Kidney (tissue), 14 donors: ENCODE results near the gene CALN1. TPM values are rescaled to one million over a fixed set of nuclear protein-coding genes. Genes with fewer than 3 reads are reported as not detected.

Source experiments
- DNase-seq, 5 donors: peaks; one replicate each; pipeline ENCODE4 v3.0.0-alpha.2; 2013 to 2020
- FAIRE-seq: peaks from 2 replicates; lab custom pipeline; 2012; peaks lifted over from hg19 to GRCh38; lab: Jason Lieb, UNC
- H3K27ac ChIP-seq, 2 donors: one replicate each; pipeline ENCODE4 v1.7.0; 2013; ENCODE audit warnings: low read depth in 2 of 2, low read length in 2 of 2, inconsistent platforms in 1 of 2
- H3K27me3 ChIP-seq: one replicate; pipeline ENCODE4 v1.7.1; 2013; ENCODE audit warnings: low read length, inconsistent platforms; ENCODE audit not compliant: control insufficient read depth, insufficient read depth
- H3K36me3 ChIP-seq, 3 donors: one replicate each; pipeline versions ENCODE4 v1.7.0 to v1.7.1; 2013; ENCODE audit warnings: low read length in 3 of 3, control low read depth in 1 of 3, inconsistent platforms in 1 of 3; ENCODE audit not compliant: insufficient read depth in 3 of 3, control insufficient read depth in 2 of 3
- H3K4me1 ChIP-seq, 3 donors: one replicate each; pipeline versions ENCODE4 v1.7.0 to v1.7.1; 2013; ENCODE audit warnings: low read length in 3 of 3, inconsistent platforms in 1 of 3, low read depth in 1 of 3; ENCODE audit not compliant: control insufficient read depth in 2 of 3, insufficient read depth in 2 of 3
- H3K4me3 ChIP-seq, 3 donors: one replicate each; pipeline versions ENCODE4 v1.7.0 to v1.8.1; 2013; ENCODE audit warnings: low read length in 3 of 3, control low read depth in 1 of 3, inconsistent platforms in 1 of 3
- H3K9ac ChIP-seq, 3 donors: one replicate each; pipeline versions ENCODE4 v1.7.0 to v1.7.1; 2013; ENCODE audit warnings: low read length in 3 of 3, control low read depth in 1 of 3, inconsistent platforms in 1 of 3
- H3K9me3 ChIP-seq, 3 donors: one replicate each; pipeline versions ENCODE4 v1.7.0 to v1.7.1; 2013; ENCODE audit warnings: low read length in 3 of 3, control low read depth in 1 of 3, inconsistent platforms in 1 of 3; ENCODE audit not compliant: control insufficient read depth in 2 of 3, insufficient read depth in 1 of 3
- CTCF ChIP-seq: IDR thresholded peaks from 3 replicates; pipeline ENCODE4 v1.5.1; 2012; ENCODE audit warnings: mild to moderate bottlenecking, moderate library complexity, borderline replicate concordance; ENCODE audit not compliant: insufficient read depth; ENCODE audit errors: extremely low read depth
- intact Hi-C: fragments of 100-400 bp; cut with DNase I; formaldehyde crosslinking; loops from one replicate; pipeline ENCODE4 v1.11.1; 2022
- polyA plus RNA-seq: library from polyadenylated mRNA; stranded (reverse); fragments of 350-450 nt; fragmentation: Illumina TruSeq; extraction: RNeasy Lipid Tissue Mini Kit (QIAGEN cat#74804); gene quantifications from one replicate; pipeline ENCODE4 v1.2.3, GENCODE V29; 2014; ENCODE audit warnings: low read depth, low replicate concordance; ENCODE audit not compliant: insufficient read depth
- total RNA-seq: library from RNA; stranded (reverse); fragmentation: NEBNext Ultra II Directional; extraction: Animal tissue kit (Norgen Biotek cat#: 25700); gene quantifications from one replicate; pipeline ENCODE4 v1.2.1, GENCODE V29; 2021
- donor health status: control.
- donor health status: control.
- donor health status: control.
- donor health status: control.
- donor health status: control.
- donor health status: DM: yes; HTN: yes; CAD: no.
- donor health status: Normal renal cell carcinoma (clear cell type).

The CALN1 gene
- total and polyA plus RNA-seq, 2 donors from 2014 or later = not detected

- intact Hi-C loops = no loop called here
- Histone ChIP-seq H3K4me1 (no peaks in the 10 kb centered on the region), H3K9me3 (peaks cover 0 to 2% (median 0%) of the 10 kb centered on the region in 3 donors), H3K27me3 (no peaks in the 10 kb centered on the region), H3K9ac (no peak overlapping the region), H3K36me3 (no peaks in the 10 kb centered on the region), H3K27ac (no peak overlapping the region), H3K4me3 (no peak overlapping the region)
- DNase-seq (no peak), FAIRE-seq (no peak)
- no peak for TF ChIP-seq CTCF
Observed at GRCh38 chr7:72244826-72245398, 167.2 kb downstream of the CALN1 start.

- H3K27ac ChIP-seq = no peak overlapping the region
- H3K4me1 ChIP-seq = no peaks in the 10 kb centered on the region
- no peaks in the 10 kb centered on the region for H3K36me3 ChIP-seq
- no peak for FAIRE-seq
- no peak overlapping the region for H3K4me3 ChIP-seq
- no peak for TF ChIP-seq CTCF
- intact Hi-C loops = no loop called here
- H3K9me3 ChIP-seq = peaks cover 0 to 2% (median 0%) of the 10 kb centered on the region in 3 donors
- no peaks in the 10 kb centered on the region for H3K27me3 ChIP-seq
- H3K9ac ChIP-seq = no peak overlapping the region
- DNase-seq = no peak
Observed at GRCh38 chr7:72243329-72243728, 168.8 kb downstream of the CALN1 start.

- H3K9ac ChIP-seq = no peak overlapping the region
- FAIRE-seq = no peak
- H3K9me3 ChIP-seq = no peaks in the 10 kb centered on the region
Observed at GRCh38 chr7:72235351-72235750, 176.8 kb downstream of the CALN1 start.

More at GRCh38 chr7:72235351-72235750, 176.8 kb downstream of the CALN1 start:
- no peak for TF ChIP-seq CTCF
- Histone ChIP-seq H3K27me3 (no peaks in the 10 kb centered on the region), H3K4me3 (no peak overlapping the region), H3K36me3 (no peaks in the 10 kb centered on the region), H3K27ac (no peak overlapping the region), H3K4me1 (no peaks in the 10 kb centered on the region)
- intact Hi-C loops = no loop called here
- DNase-seq = no peak
